ENCODE measurements around the gene ASB18.
"Not testable (repeated sequence)": the region's sequence is repeated elsewhere in the genome, so short reads cannot be mapped to it uniquely, and the experiment has no call there.

Gene ASB18

DNA sequence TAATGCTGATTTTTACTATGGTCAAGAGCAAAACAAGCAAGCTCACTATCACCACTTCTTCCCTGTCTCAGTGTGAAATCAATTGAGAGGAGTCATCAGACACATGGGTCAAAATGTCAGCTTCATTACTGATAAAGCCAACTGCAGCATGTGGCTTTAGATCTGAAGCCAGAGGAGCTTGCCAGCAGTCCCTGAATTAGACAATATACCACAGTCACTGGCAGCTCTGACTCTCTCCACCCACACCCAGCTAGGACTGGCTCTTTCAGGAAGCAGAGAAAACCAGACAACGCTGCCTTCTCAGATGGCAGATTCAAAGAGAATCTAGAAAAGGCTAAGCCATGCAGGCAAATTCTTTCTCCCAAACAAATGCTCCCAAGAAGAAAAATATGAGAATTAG is 20.0 kb upstream of the ASB18 start:
- no peak for DNase-seq

DNA sequence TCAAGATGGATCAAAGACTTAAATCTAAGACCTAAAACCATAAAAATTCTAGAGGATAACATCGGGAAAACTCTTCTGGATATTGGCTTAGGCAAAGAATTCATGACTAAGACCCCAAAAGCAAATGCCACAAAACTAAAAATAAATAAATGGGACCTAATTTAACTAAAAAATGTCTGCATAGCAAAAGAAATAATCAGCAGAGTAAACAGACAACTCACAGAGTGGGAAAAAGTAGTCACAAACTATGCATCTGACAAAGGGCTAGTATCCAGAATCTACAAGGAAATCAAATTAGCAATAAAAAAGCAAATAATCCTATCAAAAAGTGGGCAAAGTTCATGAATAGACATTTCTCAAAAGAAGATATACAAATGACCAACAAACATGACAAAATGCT is 18.2 kb upstream of the ASB18 start:
- no peak for DNase-seq

DNA sequence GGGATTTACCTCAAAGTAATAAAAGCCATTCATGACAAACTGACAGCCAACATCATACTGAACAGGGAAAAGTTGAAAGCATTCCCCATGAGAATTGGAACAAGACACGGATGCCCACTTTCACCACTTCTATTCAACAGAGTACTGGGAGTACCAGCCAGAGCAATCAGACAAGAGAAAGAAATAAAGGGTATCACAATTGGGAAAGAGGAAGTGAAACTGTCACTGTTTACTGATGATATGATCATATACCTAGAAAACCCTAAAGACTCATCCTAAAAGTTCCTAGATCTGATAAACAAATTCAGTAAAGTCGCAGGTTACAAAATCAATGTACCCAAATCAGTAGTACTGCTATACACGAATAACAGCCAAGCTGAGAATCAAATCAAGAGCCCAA is 17.2 kb upstream of the ASB18 start:
- no peak for DNase-seq

DNA sequence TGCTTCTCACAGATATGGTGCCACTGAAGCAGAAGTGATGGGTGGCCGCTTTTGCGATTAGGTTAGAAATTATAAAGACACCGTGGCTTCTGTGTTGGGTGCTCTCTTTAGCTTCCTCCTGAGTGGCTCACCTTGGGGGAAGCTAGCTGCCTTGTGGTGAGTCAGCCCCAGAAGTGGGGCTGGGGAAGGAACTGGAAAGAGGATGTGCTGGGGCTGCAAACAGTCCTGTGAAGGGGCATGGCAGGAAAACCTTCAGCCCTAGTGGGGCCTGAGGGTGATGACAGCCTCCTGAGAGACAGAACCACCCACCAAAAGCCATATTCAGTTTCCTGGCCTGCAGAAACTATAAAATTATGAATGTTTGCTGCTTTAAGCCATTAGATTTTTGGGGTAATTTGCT is 8.9 kb upstream of the ASB18 start:
- DNase-seq: no peak

DNA sequence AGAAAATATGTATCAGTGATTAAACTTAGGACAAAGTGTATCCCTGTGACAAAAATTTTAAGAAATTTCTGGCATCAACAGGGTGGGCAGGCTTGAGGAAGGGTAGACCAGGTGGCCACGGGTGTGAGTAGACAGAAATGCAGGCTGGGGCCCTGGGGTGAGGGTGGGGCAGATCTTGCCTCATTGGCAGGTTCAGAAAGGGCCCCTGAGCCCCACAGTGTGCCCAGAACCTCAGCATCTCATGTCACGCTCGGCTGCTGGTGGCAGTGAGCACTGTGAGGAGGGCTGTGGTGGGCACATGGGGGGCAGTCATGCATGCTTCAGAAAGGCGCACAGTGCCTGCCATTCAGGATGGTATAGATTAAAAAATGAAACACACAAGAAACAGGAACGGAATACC is 7.6 kb upstream of the ASB18 start:
- DNase-seq: no peak

DNA sequence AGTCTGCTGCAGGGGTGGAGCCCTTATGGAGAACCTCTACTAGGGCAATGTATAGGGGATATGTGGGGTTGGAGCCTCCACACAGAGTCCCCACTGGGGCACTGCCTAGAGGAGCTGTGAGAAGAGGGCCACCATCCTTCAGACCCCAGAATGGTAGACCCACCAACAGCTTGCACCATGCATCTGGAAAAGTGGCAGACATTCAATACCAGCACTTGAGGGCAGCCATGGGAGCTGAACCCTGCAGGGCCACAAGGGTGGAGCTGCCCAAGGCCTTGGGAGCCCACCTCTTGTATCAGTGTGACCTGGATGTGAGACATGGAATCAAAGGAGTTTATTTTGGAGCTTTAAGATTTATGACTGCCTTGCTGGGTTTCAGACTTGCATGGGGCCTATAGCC is 5.7 kb upstream of the ASB18 start:
- not testable (repeated sequence) for DNase-seq

DNA sequence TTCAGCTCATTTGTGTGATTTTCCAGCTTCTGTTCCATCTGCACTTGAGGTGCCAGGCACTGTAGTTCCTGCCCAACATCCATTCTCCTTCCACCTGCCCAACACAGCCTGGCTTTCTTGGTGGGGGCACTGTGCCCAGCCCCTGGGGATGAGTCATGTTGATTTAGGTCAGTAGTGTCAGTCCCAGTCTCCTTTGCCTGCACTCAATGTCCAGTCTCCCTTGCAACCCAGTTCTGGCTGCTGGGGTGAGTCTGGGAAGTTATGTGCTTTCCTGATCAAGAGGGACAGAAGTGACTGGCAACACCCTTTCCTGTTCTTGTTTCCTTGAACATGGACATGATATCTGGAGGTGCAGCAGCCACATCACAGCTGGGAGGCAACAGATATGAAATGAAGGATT is 1.5 kb upstream of the ASB18 start:
- no peak for DNase-seq

DNA sequence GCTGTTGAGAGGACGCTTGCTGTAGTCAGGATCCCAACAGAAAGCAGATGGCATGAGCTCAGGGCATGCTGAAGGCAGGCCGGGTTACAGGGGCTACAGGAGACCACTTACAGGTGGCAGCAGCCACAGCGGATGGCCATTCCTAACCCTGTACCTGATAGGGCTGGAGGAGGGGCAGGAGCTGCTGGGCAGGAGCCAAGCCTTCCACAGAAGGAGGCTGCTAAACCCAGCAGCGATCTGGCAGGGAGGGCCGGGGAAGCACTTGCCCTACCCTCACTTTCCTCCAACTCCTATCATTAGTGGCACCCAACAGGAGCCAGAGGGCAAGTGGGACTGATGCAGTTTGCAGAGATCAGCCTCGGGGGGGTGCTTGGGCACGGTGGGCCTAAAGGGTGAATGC is 2.0 kb downstream of the ASB18 start:
- DNase-seq: no peak

DNA sequence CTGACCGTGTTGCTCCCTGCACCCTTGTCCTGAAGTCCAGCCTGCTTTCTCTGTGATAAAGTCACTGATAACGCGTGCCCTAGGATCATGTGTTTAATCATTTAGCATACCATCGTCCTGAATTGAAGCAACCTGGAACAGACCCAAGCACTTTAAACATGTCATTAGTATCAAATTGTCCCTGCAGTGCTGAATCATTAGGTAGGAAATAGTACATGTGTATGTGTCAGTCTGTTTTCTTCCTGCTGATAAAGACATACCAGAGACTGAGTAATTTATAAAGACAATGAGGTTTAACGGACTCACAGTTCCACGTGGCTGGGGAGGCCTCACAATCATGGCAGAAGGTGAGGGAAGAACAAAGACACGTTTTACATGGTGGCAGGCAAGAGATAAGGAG is 2.8 kb downstream of the ASB18 start:
- no peak for DNase-seq

DNA sequence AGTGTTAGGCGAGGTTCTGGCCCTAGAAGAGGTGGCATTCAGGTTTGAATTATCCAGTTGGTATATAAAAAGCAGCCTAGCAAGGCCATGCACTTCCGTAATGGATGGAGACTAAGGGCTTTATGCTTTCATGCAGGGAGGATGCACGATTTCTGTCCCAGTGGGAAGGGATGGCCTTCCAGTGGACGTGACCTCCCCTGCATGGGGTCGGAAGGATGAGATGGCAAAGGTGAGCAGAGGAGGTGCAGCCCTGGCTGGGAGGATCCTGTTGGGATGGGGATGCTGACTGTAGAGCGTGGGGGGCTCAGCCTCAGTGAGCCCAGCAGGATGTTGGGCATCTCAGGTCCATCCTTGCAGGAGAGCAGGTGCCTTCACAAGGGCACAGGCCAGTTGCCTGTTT is 4.8 kb downstream of the ASB18 start:
- DNase-seq: no peak

DNA sequence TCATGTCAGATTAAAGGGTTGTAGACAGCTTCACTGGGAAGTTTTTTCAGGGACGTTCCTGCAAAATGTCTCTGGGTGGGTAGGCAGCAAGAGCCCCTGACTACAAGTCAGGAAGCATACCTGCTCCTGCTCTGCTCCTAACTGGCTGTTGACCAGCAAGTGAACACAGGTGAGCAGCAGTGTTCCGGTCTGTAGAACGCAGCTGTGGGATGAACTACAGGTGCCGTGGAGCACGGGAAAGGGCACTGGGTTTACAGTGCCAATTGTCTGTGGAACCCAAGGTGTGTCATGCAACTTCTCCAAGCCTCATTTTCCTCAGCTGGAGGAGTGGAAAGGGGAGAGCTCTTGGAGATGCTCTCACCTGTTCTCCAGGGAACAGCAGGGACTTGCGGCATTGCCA is 6.6 kb downstream of the ASB18 start:
- no peak for DNase-seq

DNA sequence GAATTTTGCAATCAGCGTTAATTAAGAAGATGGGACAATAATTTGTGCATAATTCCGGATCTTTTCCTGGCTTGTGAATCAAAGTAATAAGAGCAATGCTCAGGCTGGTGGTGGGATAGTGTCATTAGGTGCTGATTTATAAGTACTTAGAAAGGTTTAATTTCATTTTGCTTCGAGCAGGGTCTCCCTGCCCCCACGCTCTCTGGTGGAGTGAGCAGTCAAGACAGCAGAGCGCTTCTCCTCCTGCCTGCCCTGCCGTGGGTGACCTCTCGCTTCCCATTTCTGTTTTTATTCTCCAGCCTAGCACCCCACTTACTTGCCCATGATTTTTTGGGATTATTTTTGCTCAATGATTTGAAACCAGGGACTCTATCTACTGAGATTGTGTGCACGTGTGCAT is 7.1 kb downstream of the ASB18 start:
- no peak for DNase-seq

DNA sequence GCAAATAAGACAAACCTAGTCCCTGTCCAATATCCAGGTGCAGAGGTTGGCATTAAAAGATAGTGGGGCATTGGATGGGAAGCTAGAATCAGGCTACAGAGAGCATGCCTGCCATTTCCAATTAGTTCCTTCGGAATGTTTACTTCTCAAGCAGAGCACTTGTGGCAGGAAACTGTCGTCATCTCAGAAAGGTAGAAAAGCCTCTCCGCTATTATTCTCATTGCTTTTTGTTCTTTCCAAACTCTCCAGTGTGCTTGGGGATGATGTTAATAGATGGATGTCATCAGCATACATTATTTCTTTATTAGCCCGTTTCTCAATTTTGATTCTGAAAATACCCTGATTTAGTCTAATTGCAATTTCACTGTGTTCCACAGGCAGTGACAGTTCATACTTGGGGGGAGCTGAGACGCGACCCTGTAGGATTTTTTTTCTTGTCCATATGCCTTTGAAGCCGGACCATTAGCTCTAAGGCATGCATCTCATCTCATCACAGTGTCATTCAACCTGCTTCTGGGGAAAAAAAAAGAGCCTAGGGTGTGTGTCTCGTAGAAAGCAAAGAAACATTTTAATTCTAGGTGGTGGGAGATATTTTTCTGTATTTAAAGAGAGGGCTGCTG is 7.7 kb downstream of the ASB18 start:
- no peak for DNase-seq

DNA sequence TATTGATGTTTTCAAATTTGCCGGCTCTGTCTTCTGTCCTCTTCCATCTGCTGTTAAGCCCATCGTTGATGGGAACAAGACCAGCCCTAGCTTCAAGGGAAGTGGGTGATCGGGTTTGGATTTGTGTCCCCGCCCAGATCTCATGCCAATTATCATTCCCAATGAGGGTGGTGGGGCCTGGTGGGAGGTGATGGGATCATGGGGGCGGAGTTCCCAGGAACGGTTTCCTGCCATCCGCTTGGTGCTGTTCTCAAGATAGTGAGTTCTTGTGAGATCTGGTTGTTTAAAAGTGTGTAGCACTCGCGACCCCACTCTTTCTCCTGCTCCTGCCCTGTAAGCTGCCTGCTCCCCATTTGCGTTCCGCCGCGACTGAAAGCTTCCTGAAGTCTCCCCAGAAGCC is 9.5 kb downstream of the ASB18 start:
- DNase-seq: no peak

DNA sequence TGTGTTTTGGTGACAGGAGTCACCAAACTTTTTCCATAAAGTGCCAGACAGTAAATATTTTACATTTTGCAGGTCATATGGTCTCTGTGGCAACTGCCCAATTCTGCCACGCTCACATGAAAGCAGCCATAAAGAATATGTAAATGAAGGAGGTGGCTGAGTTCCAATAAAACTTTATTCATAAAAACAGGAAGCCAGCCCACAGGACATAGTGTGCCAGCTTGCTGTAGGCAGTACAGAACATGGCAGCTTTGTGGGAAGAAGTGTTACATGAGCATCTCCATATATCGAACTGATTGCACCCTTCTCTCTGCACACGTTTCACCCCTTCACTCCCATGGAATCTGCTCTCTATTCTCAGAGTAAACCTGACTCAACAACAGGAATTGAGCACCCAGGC is 10.2 kb downstream of the ASB18 start:
- DNase-seq: no peak

DNA sequence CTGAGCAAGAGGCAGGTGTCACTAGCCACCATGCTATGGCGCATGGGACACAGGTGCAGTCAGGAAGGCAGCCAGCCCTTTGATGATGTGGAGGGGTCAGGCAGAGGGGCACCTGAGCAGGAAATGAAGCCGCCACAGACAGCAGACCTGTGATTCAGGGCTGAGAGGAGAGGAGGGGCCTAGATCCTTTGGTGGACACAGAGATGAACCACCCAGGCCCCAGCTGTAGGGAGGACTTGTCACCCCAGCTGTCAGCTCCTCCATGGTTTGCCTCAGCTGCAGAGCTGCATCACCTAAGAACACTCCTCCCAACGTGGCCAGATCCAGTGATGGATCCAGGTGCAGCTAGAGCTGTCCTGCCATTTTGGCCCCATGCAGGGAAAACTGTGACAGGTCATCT is 11.6 kb downstream of the ASB18 start:
- no peak for DNase-seq

DNA sequence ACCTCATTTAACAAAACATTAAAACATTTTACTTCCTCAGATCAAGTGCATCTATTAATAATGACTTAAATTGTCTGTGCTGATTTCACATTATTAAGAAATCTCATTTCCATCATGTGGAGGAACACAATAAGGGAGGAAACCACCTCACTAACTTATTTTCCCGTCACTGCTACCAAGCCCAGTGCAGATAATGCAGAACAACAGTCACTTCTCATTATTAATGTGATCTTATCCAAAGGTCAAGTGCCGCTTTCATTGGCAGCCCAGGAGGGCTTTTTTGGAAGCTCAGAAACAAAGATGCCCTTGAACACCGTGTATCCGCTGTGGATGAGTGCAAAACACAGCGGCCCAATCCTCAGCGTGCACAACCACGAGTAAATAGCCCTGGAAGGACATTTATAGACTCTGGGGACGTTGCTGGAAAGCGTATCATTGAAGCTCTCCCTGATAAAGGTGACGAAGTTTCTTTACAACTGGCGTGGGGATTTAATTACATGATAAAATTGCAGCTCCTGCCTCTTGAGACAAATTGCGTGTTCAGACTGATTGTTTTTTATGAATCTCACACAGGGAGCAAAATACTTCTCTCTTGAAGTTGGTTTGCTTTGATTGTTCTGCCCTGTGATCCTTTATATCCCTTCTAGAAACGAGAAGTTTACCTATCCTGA is 13.2 kb downstream of the ASB18 start:
- no peak for DNase-seq

DNA sequence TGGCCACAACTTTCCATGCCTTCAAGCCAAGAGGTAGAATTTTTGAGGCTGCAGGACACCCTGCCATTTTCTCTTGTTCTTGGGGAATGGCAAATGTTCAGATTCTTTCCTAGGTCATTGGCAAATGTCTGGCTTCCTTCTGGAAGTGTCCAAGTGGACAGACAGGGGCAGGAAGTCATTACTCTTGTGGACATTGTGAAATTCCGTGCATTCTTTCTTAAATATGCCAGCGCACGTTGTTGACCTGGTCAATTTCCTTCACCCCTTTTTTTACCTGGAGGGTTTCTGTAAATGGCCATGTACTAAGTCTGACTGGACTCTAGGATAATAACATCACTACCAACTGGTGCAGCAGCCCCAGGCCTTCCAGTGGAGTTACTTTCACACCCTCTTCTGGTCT is 13.9 kb downstream of the ASB18 start:
- DNase-seq: no peak

DNA sequence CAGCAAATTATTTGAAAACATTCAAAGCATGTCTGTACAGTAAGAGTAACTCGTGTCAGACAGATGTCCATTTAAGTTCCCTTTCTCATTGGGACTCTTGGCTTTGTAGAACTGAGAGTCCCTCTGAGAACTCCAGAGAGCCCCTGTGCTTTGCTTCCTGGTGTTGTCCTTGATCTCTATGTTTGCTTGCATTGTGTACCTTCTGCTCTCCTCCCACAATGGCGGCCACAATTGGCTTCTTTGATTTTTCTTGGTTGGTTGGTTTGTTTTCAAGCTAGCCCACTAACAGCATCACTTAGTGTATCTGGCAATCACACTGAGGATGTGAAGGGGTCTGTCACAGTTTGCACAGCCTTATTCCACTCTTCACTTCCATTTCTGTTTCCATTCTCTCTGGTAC is 15.1 kb downstream of the ASB18 start:
- DNase-seq: no peak

DNA sequence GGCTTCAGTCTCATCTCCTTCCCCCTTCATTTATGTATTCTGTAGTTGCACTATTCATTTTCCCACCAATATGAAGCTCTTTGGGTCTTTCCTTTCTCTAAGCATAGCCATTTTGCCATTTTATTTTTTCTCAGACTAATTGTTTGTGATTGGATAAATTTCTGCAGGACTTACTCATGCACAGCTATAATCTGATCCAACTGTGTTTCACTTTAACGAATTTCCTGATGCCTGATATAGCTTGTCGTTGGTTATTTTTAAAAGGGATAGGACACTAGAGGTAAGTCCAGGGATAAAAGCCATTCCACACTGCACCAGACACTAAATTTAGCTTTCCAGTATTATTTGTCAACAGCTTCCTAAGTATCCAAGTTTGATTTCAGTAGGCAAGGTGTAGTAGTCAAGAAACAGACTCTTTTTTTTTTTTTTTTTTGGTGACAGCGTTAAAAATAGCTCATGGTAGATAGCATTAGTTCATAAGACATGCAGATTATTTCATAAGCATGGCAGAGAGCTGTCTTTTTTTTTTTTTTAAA is 17.4 kb downstream of the ASB18 start:
- DNase-seq: no peak

DNA sequence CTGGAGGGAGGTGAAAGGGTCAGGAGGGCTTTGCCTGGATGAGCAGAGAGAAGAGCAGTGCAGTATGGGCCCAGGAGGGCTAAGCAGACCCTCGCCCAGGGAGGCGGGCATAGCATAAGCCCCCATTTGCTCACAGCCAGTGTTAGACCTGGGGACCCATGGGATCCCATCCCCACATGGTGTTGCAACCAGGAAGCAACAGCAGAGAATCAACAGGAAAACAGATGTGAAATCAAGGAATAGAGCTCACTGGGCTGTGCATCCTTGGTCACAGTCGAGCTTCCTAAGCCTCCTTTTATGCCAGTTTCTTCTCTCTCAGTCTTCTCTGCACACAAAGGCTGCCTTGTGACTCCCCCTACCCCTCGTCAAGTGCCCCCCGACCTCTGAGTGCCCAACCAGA is 19.9 kb downstream of the ASB18 start:
- DNase-seq: no peak

DNA sequence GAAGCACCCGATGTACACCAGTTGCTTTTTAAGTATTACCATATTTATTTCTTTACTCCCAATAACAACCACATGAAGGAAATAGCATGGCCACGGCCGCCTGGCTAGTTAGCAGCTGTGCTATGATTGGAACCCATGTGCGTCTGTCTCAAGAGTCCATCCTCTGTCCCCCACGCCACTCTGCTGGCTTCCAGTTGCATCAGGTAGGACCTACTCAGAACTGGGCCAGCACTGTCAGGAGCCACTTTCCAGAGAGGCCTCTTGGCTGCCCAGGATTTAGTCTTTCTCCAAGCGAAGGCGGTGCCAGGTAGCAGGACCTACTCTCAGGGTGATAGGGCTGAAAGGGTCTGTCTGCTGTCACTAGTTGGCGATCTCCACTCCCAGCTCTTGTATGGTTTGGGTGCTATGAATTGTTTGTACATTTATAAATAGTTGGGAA is 22.1 kb downstream of the ASB18 start:
- no peak for DNase-seq

DNA sequence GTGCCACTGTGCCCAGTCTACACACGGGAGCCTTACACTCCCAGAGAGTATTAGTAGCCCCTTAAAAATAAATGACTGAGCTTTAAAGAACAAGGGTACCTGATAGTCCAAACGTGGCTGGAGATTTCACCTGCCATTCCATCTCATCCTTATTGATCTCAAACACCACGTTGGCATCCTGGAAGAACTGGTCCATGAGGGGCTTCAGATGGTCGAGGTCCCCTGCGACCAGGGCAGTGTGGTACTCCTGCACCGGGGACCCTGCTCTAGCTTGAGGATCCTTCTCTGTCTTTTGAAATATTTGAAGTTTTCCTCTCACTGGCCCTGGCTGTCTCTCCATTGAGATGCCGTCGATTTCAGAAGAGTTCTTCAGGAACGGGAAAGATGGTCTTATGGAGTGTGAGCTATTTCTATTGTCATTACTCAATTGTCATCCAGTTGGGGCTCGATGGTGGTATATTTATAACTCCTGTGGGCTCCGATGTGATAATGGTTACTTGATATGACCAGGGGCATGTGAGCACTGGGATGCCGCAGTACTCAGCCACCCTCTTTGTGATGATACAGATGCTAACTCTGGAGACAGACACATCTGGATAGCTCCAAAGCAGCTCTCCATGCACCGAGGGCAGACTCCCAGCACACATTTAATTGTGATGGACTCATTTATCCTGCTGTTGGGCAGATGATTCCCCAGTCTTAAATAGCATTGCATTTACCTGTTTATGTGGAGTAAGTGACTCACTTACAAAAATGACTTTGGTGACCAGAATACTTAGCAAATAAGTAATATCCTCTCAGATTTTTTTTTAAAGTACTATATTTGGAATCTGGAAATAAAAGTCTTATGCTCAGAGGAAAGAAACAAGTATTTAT is 22.8 kb downstream of the ASB18 start:
- no peak for DNase-seq
